ENCODE data around the gene MON2. TPM values are rescaled to one million over a fixed set of nuclear protein-coding genes. Genes with fewer than 3 reads are reported as not detected.

MON2 gene
- total and polyA plus RNA-seq, 10 of the 15 experiments (the other 5 are each of a cell fraction or from before 2014, with no cell fraction given) = 5.4 to 34.3 (median 23.4) TPM

GRCh38 chr12:62466594-62467491 is at the start of gene MON2 (continued):
- TF ChIP-seq CUX1 (IDR thresholded peaks at IDR 0.05; ENCODE audit: insufficient replicate concordance, low read depth, low read length) = no peak
- no peak for TF ChIP-seq WRNIP1 (IDR thresholded peaks at IDR 0.05; ENCODE audit: borderline replicate concordance, low read depth, low read length)
- no peak for TF ChIP-seq EZH2 (IDR thresholded peaks at IDR 0.05; ENCODE audit: borderline replicate concordance, control insufficient read depth, low read depth, low read length)
- TF ChIP-seq HSF1 (IDR thresholded peaks at IDR 0.05; ENCODE audit: low read depth, low read length) = no peak
- no peak for TF ChIP-seq MYC (IDR thresholded peaks at IDR 0.05; ENCODE audit: insufficient read depth, insufficient read length, insufficient replicate concordance, low read length, severe bottlenecking)
- peak; percentile 98 for TF ChIP-seq YY1 (IDR thresholded peaks at IDR 0.05; ENCODE audit: low read depth, low read length)
- TF ChIP-seq MLLT1 (IDR thresholded peaks at IDR 0.05) = no peak; the same call in 1 of the 2 replicates
- TF ChIP-seq POLR2A (IDR thresholded peaks at IDR 0.05; ENCODE audit: low read depth, low read length) = peak; percentile 98
- no peak for TF ChIP-seq RFX5 (IDR thresholded peaks at IDR 0.05; ENCODE audit: low read depth, low read length)
- TF ChIP-seq SMAD5 (IDR thresholded peaks at IDR 0.05; ENCODE audit: low read depth) = peak; percentile 72; the same call in 1 of the 2 replicates
- TF ChIP-seq TBL1XR1 (IDR thresholded peaks at IDR 0.05; ENCODE audit: low read depth, low read length) = no peak
- peak; percentile 36; the same call in 1 of the 2 replicates for TF ChIP-seq NR2C1 (IDR thresholded peaks at IDR 0.05)
- TF ChIP-seq ZNF217 (IDR thresholded peaks at IDR 0.05) = no peak
- TF ChIP-seq TARDBP (IDR thresholded peaks at IDR 0.05; ENCODE audit: borderline replicate concordance) = no peak
- TF ChIP-seq STAT3 (IDR thresholded peaks at IDR 0.05; ENCODE audit: low read depth, low read length) = no peak
- TF ChIP-seq ASH2L (IDR thresholded peaks at IDR 0.05; ENCODE audit: borderline replicate concordance, low read depth) = peak; percentile 82; the same call in 1 of the 2 replicates
- TF ChIP-seq IKZF1 (conservative IDR thresholded peaks at IDR 0.05) = peak; percentile 77
- 0 out of 2 replicates have a peak, but pooled peaks have one; percentile 33 for TF ChIP-seq JUND (IDR thresholded peaks at IDR 0.05; ENCODE audit: low read depth, low read length)
- TF ChIP-seq SMARCA5 (IDR thresholded peaks at IDR 0.05) = no peak
- peak in 1 of 2 experiments; percentile 59; a peak in 2 of 4 replicates for TF ChIP-seq BHLHE40 (IDR thresholded peaks at IDR 0.05; ENCODE audit: borderline replicate concordance in 1 of 2, low read depth in 2 of 2, low read length in 1 of 2)
- TF ChIP-seq MEF2B (IDR thresholded peaks at IDR 0.05; ENCODE audit: partially characterized antibody, poor library complexity, severe bottlenecking) = no peak
